PFSK-1 (cell line): ENCODE data around the gene RUNX2.

ENCODE experiments used
- POLR2AphosphoS5 ChIP-seq: IDR thresholded peaks from 2 replicates; pipeline ENCODE4 v1.6.1; 2012; ENCODE audit warnings: low read depth, mild to moderate bottlenecking, control low read depth, low read length, moderate library complexity
- REST ChIP-seq, 2 experiments: IDR thresholded peaks; 2 replicates each; pipeline versions ENCODE4 v1.6.1 to v1.8.0; 2011 to 2012; ENCODE audit warnings: low read depth in 2 of 2, low read length in 2 of 2, control low read depth in 1 of 2, inconsistent platforms in 1 of 2, mild to moderate bottlenecking in 1 of 2, moderate library complexity in 1 of 2; ENCODE audit not compliant: insufficient read depth in 1 of 2
- SIN3A ChIP-seq: IDR thresholded peaks from 2 replicates; pipeline ENCODE4 v1.6.1; 2012; ENCODE audit warnings: mild to moderate bottlenecking, low read length, moderate library complexity, borderline replicate concordance; ENCODE audit not compliant: insufficient read depth
- TAF1 ChIP-seq: IDR thresholded peaks from 2 replicates; pipeline ENCODE4 v1.6.1; 2012; ENCODE audit warnings: low read length, control low read depth, borderline replicate concordance; ENCODE audit not compliant: insufficient read depth

GRCh38 chr6:45677381-45678284, 349.5 kb downstream of the RUNX2 start:
- TF ChIP-seq TAF1 = no peak
- no peak for TF ChIP-seq POLR2AphosphoS5
- no peak for TF ChIP-seq REST (IDR thresholded peaks at IDR 0.05; ENCODE audit: insufficient read depth in 1 of 2, low read depth in 2 of 2, low read length in 2 of 2)
- no peak for TF ChIP-seq SIN3A
